Measurements from ENCODE around the gene CATSPERE. TPM values are rescaled to one million over a fixed set of nuclear protein-coding genes. Genes with fewer than 3 reads are reported as not detected.

Gene CATSPERE
- total RNA-seq, 2 donors from 2014 or later: 0.32 to 3.9 TPM

DNA sequence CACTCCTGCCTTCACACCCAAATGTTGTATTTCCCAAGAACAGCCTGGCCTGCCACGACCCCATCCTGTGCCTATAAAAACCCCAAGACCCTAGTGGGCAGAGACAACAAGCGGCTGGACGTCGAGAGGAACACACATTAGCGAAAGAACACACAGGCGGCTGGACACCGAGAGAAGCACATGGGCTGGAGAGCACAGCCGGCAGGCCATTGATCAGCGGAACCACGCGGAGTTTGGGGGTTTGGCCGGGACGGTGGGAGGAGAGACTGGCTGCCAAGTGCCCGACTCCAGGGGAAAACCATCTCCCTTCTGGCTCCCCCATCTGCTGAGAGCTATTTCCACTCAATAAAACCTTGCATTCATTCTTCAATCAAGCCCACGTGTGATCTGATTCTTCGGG is 181.5 kb downstream of the CATSPERE start:
- intact Hi-C loops (cut with DNase I): no loop called here
- Histone ChIP-seq H3K27ac (no peak overlapping the region), H3K36me3 (no peaks in the 10 kb centered on the region), H3K9me3 (no peaks in the 10 kb centered on the region), H3K4me3 (no peak overlapping the region), H3K4me1 (replicated peaks) (no peaks in the 10 kb centered on the region), H3K27me3 (replicated peaks; ENCODE audit: insufficient read depth) (no peaks in the 10 kb centered on the region)
- WGBS: 85% methylated on average over 16 of the region's 16 CpGs
- TF ChIP-seq, protein P1, sequence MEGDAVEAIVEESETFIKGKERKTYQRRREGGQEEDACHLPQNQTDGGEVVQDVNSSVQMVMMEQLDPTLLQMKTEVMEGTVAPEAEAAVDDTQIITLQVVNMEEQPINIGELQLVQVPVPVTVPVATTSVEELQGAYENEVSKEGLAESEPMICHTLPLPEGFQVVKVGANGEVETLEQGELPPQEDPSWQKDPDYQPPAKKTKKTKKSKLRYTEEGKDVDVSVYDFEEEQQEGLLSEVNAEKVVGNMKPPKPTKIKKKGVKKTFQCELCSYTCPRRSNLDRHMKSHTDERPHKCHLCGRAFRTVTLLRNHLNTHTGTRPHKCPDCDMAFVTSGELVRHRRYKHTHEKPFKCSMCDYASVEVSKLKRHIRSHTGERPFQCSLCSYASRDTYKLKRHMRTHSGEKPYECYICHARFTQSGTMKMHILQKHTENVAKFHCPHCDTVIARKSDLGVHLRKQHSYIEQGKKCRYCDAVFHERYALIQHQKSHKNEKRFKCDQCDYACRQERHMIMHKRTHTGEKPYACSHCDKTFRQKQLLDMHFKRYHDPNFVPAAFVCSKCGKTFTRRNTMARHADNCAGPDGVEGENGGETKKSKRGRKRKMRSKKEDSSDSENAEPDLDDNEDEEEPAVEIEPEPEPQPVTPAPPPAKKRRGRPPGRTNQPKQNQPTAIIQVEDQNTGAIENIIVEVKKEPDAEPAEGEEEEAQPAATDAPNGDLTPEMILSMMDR (IDR thresholded peaks at IDR 0.05): no peak
- TF ChIP-seq POLR2AphosphoS5 (IDR thresholded peaks at IDR 0.05) (no peak), POLR2A (IDR thresholded peaks at IDR 0.05) (no peak)
- DNase-seq (ENCODE audit: low spot score): no peak

DNA sequence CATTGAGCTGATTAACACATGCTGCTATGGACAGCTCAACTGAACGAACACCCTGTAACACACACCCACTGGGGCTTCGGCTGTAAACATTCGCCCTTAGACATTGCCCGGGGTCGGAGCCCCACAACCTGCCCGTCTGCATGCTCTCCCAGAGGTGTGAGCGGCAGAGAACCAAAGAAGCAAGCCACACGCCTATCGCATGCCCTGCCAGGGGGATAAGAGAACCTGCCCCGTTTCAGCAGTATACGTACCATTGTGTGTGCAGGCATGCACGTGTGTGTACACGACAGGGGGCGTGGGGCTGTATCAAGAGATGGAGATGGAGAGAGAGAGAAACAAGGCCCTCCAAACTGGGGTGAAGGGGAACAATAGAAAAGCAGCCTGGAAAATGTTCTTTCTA is 181.9 kb downstream of the CATSPERE start:
- 93% methylated on average over 14 of the region's 14 CpGs for WGBS
- H3K4me1 ChIP-seq (replicated peaks): no peaks in the 10 kb centered on the region
- intact Hi-C loops (cut with DNase I): no loop called here

DNA sequence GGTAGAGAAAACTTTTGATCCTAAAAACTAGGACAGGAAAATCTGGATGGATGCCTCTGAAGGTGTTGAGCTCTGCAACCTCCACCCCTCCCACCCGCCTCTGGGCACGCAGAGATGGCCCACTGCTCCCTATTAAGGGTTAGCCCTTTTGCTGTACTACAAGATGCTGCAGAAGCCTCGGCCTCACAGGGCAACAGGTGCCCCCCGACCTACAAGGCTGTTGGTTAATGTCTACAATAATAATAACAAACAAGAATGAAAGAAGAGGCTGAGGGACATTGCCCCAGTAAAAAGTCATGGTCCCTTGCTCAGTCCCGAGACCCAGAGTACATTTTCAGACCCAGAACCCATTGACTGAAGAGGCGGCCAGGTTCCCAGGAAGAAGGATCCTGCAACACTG is 184.3 kb downstream of the CATSPERE start:
- intact Hi-C loops (cut with DNase I): no loop called here
- H3K36me3 ChIP-seq: no peaks in the 10 kb centered on the region
- 74% methylated on average over 6 of the region's 6 CpGs for WGBS

More for the DNA sequence above, 181.9 kb downstream of the CATSPERE start:
- no peaks in the 10 kb centered on the region for H3K9me3 ChIP-seq
- no peak for TF ChIP-seq POLR2AphosphoS5 (IDR thresholded peaks at IDR 0.05)
- TF ChIP-seq, protein P1 (IDR thresholded peaks at IDR 0.05): no peak
- TF ChIP-seq POLR2A (IDR thresholded peaks at IDR 0.05): no peak
- no peaks in the 10 kb centered on the region for H3K27me3 ChIP-seq (replicated peaks; ENCODE audit: insufficient read depth)
- no peak for DNase-seq (ENCODE audit: low spot score)
- no peaks in the 10 kb centered on the region for H3K36me3 ChIP-seq
- no peak overlapping the region for H3K4me3 ChIP-seq
- H3K27ac ChIP-seq: no peak overlapping the region

DNA sequence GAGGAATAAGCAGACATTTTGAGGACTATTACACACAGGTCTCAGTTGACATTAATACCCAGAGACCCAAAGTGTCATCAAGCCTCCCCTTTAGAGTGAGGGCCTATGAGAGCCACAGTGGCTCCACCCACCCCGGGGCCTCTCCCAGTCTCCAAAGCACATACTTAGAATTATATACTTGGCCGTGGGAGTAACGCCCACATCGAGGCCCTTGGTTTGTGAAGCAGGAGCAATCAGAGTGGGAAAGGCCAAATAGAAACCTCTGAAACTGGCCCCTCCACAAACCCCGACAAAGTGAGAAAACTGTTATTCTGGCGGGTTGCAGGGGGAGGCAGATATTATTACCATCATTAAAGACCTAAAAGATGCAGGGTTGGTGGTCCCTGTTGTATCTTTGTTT is 184.8 kb downstream of the CATSPERE start:
- Histone ChIP-seq H3K27me3 (replicated peaks; ENCODE audit: insufficient read depth) (no peaks in the 10 kb centered on the region), H3K27ac (no peak overlapping the region), H3K4me1 (replicated peaks) (no peaks in the 10 kb centered on the region), H3K4me3 (no peak overlapping the region), H3K9me3 (no peaks in the 10 kb centered on the region), H3K36me3 (no peaks in the 10 kb centered on the region)
- TF ChIP-seq, protein P1 (IDR thresholded peaks at IDR 0.05): no peak
- no peak for TF ChIP-seq POLR2A (IDR thresholded peaks at IDR 0.05)
- no peak for TF ChIP-seq POLR2AphosphoS5 (IDR thresholded peaks at IDR 0.05)
- intact Hi-C loops (cut with DNase I): no loop called here
- WGBS: 74% methylated on average over 6 of the region's 6 CpGs
- DNase-seq (ENCODE audit: low spot score): no peak

More for the DNA sequence above, 184.3 kb downstream of the CATSPERE start:
- H3K27me3 ChIP-seq (replicated peaks; ENCODE audit: insufficient read depth): no peaks in the 10 kb centered on the region
- TF ChIP-seq POLR2A (IDR thresholded peaks at IDR 0.05): no peak
- no peak for TF ChIP-seq POLR2AphosphoS5 (IDR thresholded peaks at IDR 0.05)
- TF ChIP-seq, protein P1 (IDR thresholded peaks at IDR 0.05): no peak
- H3K4me1 ChIP-seq (replicated peaks): no peaks in the 10 kb centered on the region
- DNase-seq (ENCODE audit: low spot score): no peak
- H3K4me3 ChIP-seq: no peak overlapping the region
- H3K27ac ChIP-seq: no peak overlapping the region
- H3K9me3 ChIP-seq: no peaks in the 10 kb centered on the region

DNA sequence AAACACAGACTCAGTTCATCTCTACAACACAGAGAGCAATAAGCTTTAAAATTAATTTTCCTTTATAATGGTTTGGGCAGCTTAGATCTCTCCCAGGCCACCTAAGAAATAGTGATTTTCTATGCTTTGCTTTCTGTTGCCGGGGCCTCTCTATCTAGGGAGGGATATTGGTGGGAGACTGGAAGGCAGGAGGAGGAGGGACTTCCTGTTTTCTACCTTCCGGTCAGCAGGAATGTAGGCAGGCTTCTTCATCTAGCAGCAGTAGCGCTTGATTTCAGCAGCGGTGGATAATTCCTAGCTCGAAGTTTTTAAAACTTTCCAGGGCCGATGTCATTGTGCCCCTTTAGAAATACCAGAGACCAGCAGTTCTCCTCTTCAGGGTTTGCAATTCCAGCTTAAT is 186.7 kb downstream of the CATSPERE start:
- TF ChIP-seq, protein P1 (IDR thresholded peaks at IDR 0.05): no peak
- TF ChIP-seq POLR2A (IDR thresholded peaks at IDR 0.05) (no peak), POLR2AphosphoS5 (IDR thresholded peaks at IDR 0.05) (no peak)
- H3K4me3 ChIP-seq: no peak overlapping the region
- H3K4me1 ChIP-seq (replicated peaks): no peaks in the 10 kb centered on the region
- intact Hi-C loops (cut with DNase I): no loop called here
- no peaks in the 10 kb centered on the region for H3K27me3 ChIP-seq (replicated peaks; ENCODE audit: insufficient read depth)
- no peaks in the 10 kb centered on the region for H3K36me3 ChIP-seq
- DNase-seq (ENCODE audit: low spot score): no peak
- H3K27ac ChIP-seq: no peak overlapping the region
- 72% methylated on average over 6 of the region's 6 CpGs for WGBS
- H3K9me3 ChIP-seq: no peaks in the 10 kb centered on the region

Data from prostate gland (tissue), 2 donors.